ENCODE measurements around the gene OAS2.
A peak's percentile ranks its signal among the peaks of the same experiment; 100 is the strongest.

DNA sequence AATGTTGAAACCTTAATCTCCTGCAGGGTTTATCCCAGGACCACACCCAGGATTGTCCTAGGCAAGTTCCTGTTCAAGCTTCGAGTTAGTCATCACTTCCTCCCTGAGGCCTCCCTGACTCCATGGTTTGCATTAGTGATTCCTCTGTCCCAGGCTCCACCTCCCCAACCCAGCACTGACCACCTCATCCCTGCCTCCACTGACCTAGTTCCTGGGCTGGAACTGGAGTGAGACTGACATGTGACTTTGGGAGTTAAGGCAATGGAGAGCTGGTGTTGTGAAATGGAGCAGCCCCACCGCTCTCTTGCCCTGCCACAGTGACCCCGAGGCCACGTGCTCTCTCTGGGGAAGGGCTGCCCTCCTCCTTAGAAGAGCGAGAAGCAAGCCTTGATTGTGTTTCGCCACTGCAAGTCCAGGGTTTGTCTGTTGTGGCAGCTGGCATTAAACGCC lies 62.4 kb downstream of the OAS2 start:
- no peak for TF ChIP-seq POLR2A (IDR thresholded peaks at IDR 0.05)
- TF ChIP-seq, protein P1, sequence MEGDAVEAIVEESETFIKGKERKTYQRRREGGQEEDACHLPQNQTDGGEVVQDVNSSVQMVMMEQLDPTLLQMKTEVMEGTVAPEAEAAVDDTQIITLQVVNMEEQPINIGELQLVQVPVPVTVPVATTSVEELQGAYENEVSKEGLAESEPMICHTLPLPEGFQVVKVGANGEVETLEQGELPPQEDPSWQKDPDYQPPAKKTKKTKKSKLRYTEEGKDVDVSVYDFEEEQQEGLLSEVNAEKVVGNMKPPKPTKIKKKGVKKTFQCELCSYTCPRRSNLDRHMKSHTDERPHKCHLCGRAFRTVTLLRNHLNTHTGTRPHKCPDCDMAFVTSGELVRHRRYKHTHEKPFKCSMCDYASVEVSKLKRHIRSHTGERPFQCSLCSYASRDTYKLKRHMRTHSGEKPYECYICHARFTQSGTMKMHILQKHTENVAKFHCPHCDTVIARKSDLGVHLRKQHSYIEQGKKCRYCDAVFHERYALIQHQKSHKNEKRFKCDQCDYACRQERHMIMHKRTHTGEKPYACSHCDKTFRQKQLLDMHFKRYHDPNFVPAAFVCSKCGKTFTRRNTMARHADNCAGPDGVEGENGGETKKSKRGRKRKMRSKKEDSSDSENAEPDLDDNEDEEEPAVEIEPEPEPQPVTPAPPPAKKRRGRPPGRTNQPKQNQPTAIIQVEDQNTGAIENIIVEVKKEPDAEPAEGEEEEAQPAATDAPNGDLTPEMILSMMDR (IDR thresholded peaks at IDR 0.05) = no peak
- TF ChIP-seq EP300 (IDR thresholded peaks at IDR 0.05) = no peak
- TF ChIP-seq POLR2AphosphoS5 (IDR thresholded peaks at IDR 0.05) = peak in 1 of 3 donors; percentile 21

Measured in suprapubic skin (tissue), 4 donors.